Measurements from ENCODE around the gene XRN2.
A peak's percentile ranks its signal among the peaks of the same experiment; 100 is the strongest.
"Not testable (repeated sequence)": the region's sequence is repeated elsewhere in the genome, so short reads cannot be mapped to it uniquely, and the experiment has no call there.

Gene XRN2

GRCh38 chr20:21391185-21391971 lies 88.2 kb downstream of the XRN2 start:
- DNase-seq = peak in 1 of 6 experiments; percentile 10

- DNase-seq = no peak
These were observed 88.8 kb downstream of the XRN2 start for GRCh38 chr20:21391972-21392352.

- DNase-seq = no peak
These were observed 90.0 kb downstream of the XRN2 start for GRCh38 chr20:21393166-21393565.

- no peak for DNase-seq
These were observed 90.8 kb downstream of the XRN2 start for GRCh38 chr20:21393816-21394519.

GRCh38 chr20:21394551-21394950 lies 91.4 kb downstream of the XRN2 start:
- DNase-seq = no peak

- DNase-seq = peak in 1 of 6 experiments; percentile 26
These were observed 92.0 kb downstream of the XRN2 start for GRCh38 chr20:21395051-21395665.

- DNase-seq = peak; percentile 37 to 64 (median 53)
These were observed 92.8 kb downstream of the XRN2 start for GRCh38 chr20:21395666-21396598.

GRCh38 chr20:21396599-21397340 lies 93.6 kb downstream of the XRN2 start:
- peak in 1 of 6 experiments; percentile 17 for DNase-seq

GRCh38 chr20:21397341-21398108 lies 94.4 kb downstream of the XRN2 start, which contains the start of gene NKX2-4:
TSS of gene NKX2-4 (minus strand) at chr20:21397526. CDS start at chr20:21397399, 127 bp downstream.
- DNase-seq = no peak

- peak in 2 of 6 experiments; percentile 12 to 22 for DNase-seq
These were observed 95.2 kb downstream of the XRN2 start for GRCh38 chr20:21398109-21399004.

- no peak for DNase-seq
These were observed 95.9 kb downstream of the XRN2 start for GRCh38 chr20:21399005-21399475.

GRCh38 chr20:21411725-21412124 lies 108.6 kb downstream of the XRN2 start:
- no peak for DNase-seq

GRCh38 chr20:21413996-21414395 lies 110.9 kb downstream of the XRN2 start:
- not testable (repeated sequence) for DNase-seq

GRCh38 chr20:21419147-21419546 lies 116.0 kb downstream of the XRN2 start:
- DNase-seq = not testable (repeated sequence)

- DNase-seq = no peak
These were observed 118.6 kb downstream of the XRN2 start for GRCh38 chr20:21421601-21422236.

GRCh38 chr20:21423712-21424111 lies 120.6 kb downstream of the XRN2 start:
- DNase-seq = not testable (repeated sequence)

GRCh38 chr20:21424846-21425245 lies 121.7 kb downstream of the XRN2 start:
- no peak for DNase-seq

- no peak for DNase-seq
These were observed 126.9 kb downstream of the XRN2 start for GRCh38 chr20:21430020-21430419.

- no peak for DNase-seq
These were observed 129.8 kb downstream of the XRN2 start for GRCh38 chr20:21432911-21433310.

All from stimulated activated naive CD4-positive, alpha-beta T cell (primary cell).